ENCODE data around the gene HPN.

HPN gene

DNA sequence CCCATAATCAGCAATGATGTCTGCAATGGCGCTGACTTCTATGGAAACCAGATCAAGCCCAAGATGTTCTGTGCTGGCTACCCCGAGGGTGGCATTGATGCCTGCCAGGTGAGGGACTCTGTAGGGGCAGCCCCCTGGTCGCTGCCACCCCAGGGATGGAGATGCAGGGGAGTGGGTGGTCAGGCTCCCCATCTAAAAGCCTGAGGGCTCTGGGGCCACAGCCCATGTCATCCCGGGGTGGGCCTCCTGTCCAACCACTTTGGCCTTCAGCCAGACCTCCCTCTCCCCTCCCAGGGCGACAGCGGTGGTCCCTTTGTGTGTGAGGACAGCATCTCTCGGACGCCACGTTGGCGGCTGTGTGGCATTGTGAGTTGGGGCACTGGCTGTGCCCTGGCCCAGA, 24.1 kb downstream of the HPN start:
- no peak for DNase-seq

DNA sequence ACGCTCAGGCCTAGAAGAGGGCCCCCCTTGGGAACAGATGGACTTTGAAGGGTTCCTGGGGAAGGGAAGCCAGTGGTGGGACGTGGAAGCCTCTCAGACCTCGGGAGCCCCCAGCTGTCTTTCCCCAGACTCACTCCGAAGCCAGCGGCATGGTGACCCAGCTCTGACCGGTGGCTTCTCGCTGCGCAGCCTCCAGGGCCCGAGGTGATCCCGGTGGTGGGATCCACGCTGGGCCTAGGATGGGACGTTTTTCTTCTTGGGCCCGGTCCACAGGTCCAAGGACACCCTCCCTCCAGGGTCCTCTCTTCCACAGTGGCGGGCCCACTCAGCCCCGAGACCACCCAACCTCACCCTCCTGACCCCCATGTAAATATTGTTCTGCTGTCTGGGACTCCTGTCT, 24.6 kb downstream of the HPN start:
- no peak for DNase-seq

DNA sequence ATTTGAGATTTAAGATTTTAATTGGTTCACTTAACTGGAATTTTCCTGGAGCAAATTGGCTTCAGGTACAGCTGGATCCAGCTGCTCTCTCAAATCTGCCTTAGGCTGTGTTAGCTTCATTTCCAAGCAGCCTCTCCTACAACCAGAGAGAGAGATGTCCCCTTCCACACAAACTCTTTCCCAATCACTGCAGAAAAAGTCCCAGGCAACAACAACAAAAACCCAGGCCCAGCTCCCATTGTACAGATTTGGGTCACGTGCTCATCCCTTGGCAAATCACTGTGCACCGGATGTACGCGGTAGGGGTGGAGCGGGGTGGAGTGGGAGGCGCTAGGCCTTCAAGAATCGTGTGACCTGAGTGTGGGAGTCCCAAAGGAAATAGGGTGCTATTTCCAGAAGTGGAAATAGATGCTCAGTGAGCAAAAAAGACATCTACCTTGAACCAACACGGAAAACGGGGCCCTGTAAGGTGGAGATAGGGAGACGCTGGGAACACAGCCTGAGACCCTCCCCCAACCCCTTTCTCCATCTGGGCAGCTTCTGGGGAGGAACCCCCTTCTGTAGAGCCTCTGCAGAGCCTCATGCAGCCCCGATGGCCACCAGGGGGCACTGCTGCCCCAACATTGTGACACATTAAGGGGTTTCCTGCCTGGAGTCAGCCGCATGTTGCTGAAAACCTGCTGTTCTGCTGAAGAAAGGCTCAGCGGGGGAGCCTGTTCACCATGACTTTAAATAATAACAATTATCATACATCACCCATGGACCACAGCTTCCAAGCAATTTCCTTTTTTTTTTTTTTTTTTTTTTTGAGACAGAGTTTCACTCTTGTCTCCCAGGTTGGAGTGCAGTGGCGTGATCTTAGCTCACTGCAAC, 25.4 kb downstream of the HPN start:
- DNase-seq, result peak; percentile 83

DNA sequence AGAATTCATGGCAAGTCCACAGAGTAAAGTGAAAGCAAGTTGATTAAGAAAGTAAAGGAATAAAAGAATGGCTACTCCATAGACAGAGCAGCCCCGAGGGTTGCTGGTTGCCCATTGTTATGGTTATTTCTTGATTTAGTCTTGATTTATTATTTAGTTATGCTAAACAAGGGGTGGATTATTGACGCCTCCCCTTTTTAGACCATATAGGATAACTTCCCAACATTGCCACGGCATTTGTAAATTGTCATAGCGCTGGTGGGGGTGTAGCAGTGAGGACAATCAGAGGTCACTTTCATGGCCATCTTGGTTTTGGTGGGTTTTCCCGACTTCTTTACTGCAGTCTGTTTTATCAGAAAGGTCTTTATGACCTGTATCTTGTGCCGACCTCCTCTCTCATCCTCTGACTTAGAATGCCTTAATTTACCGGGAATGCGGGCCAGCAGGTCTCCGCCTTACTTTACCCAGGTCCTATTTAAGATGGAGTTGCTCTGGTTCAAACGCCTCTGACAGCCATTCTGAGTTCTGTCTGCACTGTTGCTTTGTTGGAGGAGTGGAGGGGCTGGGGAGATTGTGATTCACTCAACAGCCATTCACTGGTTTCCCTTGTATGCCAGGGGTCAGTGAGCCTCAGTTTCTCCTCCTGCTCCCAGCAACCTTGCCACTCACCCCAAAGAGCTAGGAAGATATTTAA, 27.6 kb downstream of the HPN start:
- no peak for DNase-seq

DNA sequence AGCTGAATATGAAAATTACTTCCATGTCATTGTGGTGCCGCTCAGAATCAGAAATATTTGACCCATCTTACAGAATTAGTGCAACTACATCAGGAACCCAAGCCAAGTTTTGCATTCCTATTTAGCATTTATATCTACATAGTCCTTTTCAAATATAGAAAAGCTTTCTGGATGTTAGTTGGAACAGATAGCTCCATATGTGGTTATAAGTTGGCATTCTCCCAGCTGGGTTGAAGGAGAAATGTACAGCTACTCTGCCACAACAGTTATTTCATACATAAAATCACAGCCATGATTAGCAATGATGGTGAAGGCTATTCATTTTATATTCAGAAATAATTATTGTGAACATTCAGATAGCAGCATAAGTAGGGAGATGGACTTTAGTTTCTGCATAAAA, 28.2 kb downstream of the HPN start:
- DNase-seq, result no peak

DNA sequence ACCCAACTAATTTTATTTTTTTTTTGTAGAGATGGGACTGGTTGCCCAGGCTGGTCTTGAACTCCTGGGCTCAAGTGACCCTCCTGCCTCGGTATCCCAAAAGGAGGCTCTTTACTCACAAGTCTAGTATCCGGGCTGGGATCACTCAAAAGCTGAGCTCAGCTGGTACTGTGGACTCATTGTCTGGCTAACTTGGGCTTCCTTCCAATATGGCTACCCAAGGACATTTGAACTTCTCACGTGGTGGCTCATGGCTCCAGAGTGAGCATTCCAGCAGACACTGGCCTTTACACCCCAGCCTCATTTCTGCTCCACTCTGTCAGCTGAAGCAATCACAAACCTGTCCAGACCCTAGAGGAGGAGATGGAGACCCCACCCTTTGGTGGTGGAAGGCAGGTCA, 28.9 kb downstream of the HPN start:
- no peak for DNase-seq

DNA sequence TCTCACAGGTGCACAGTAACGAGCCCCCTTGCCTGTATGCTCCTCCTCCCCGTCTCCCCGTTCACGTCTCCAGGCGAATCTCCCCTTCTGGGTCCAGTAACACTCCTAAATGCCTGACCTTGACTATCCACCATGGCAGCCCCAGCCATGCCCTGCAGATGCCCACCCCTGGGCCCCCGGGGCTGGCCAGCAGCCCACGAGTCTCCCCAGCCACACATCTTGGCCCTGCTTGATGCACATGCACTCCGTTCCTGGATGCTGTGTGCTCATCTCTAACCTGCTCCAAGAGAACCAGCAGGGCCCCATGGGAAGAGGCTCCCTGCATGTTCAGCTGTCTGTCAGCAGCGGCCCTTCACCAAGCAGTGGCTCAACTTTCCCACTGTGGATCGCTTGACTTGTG, 32.0 kb downstream of the HPN start:
- no peak for DNase-seq

DNA sequence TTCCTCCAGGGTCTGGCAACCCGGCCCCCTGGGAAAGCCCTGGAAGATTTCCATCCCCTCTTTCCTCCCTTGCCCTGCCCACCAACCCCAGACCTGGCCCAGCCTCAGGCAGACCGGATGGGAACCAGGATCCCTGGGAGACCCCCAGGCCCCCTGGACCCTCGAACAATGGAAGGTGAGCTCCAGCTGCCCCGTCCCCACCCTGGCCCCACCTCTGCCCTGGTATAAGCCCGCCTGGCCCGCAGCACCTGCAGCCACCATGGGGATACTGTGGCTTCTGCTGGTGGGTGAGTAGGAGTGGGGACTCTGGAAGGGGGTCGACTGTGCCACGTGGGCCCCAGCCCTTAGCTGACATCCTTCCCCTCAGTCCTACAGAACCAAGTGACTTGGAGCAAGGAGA, 32.4 kb downstream of the HPN start:
- DNase-seq, result no peak

DNA sequence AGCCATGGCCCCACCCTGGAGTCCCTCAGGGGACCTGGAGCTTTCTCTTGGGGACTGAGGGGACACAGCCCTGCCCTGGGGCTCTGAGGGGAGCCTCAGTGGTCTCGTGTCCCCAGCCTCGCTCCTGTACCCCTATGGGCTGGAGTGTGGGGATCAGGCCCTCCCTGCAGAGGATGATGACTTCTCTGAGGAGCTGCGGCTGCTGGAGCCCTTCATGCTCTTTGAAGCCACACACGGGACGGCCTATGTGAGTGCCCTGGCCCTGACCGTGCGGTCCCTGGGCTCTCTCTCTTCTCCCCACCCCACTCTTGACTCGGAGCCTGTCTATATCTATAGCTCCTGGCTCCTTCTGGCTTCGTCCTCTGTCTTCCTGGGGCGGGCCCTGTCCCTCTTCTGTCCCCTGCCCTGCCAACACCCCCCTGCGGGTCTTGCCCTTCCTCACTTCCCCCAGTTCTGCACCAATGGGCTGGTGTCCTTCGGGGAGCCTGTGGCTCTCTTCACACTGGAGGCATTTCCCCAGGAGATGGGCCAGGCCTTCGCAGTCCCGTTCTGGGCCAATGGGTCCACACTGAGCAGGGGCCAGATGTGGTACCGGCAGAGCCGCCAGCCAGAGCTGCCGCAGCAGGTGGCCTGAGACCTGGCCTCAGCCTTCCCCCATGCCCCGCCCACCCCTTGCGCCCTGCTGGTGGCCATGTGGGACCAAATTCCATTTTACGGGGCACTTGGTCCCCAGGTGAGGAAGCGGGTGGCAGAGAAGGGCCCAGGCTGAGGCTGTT, 33.1 kb downstream of the HPN start:
- DNase-seq, result no peak

DNA sequence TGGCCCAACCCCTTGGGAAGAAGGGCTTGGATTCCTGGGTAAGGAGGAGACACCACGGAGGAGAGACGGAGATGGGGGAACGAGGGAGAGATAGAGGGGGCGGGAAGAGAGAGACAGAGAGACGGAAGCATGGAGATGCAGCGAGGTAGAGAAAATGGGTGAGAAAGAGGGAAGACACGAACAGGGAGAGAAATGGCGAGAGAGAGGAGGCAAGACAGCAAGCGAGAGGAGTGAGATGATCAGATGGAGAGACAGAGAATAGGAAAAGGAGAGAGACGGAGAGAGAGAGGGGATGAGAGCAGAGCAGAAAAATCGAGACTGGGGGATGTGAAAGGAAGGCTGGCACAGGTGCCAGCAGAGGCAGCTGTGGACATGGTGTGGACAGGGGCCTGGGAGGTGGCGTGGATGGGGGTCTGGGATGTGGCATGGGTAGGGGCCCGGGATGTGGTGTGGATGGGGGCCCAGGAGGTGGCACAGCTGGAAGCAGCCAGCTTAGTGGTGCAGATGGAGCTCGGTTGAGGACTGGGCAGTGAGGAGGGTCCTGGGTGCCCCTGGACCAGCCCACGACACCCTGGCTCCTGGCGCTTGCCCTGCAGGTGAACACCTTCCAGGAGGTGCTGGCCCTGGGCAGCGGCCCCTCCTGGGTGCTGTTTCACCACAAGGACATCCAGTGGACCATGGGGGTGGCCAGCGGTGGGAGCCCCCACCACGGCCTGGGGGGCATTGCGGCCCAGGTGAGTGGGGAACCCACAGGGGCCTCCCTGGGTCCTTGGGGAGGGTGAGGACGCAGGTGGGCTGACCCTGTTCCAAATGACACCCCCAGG, 33.9 kb downstream of the HPN start:
- DNase-seq, result no peak

DNA sequence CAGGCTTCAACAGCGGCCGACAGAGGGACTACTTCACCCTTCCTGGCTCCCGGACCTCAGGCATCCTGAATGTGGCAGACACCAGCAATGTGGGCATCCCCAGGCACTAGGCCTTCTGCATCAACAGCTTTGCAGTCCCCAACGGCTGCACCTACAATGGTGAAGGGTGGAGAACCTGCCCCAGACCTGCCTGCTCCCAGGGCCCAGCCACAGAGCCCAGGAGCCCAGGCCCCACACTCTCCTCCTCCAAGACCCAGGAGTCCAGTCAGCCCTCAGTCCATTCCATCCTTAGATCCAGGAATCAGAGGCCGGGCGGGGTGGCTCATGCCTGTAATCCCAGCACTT, 34.5 kb downstream of the HPN start:
- DNase-seq, result no peak

DNA sequence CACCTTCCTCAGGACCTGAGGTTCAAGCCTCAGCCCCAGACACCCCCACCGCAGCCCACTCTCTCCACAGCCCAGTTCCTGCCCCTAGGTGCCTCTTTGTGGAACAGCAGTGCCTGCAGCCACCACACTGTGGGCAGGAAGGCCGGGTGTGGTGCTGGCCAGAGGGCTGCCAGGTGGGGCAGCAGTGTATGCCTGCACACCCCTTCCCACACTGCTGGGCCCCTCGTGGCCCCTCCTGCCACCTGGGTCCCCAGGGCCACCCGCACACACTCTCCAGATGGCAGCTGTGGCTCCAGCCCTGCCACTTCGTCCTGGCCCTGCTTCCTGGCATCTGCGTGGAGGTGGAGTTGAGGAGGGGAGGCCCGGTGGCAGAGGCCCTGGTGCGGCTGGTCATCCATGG, 35.1 kb downstream of the HPN start:
- no peak for DNase-seq

DNA sequence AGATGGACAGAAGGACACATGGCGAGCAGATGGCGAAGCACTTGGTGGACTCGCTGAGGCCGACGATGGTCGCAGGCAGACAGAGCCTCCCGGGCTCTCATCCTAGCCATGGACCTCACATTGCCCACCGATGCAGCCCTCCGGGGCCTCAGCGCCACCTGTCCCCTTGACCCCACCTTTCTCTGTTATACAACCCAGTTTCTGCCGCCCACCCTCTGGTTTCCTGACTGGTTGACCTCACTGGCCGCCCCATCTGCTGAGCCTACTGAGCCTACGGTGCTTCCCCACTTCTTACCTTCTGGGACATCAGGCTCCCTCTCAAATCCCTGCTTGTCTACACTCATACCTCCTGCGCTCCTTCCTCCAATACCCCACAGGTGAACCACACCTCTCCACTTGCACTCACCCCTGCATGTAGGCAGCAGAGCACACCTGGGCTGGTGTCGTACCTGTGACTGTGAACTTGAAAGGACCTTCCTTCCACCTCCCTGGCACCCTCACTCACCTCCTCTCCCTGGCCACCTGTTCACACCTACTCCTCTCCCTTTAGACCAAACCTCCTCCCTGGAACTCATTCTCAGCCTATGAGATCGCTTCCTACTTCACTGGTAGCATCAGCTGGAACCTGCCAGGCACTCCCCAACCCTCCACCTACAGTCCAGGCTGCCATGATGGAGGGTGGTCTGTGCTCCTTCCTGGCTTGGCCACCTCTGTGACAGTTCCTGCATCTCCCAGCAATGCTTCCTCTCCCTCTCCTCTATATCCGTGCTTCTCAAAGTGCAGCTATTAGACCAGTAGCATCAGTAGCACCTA, 36.1 kb downstream of the HPN start:
- DNase-seq, result no peak

DNA sequence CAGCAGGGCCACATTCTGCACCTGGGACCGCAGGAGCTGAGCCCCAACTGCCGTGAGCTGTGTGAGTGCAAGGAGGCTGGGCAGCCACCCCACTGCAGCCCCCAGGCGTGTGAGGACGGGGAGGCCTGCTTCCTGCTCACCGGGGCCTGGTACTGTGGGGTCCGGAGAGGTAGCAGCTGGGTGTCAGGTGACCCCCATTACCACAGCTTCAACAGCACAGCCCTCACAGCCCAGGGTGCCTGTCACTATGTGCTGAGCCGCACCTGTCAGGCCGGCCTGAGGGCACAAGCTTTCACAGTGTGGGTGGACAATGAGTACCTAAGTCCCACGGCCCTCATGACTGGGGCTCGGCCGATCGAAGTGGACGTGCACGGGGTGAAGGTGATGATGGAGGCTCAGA, 38.3 kb downstream of the HPN start:
- no peak for DNase-seq

DNA sequence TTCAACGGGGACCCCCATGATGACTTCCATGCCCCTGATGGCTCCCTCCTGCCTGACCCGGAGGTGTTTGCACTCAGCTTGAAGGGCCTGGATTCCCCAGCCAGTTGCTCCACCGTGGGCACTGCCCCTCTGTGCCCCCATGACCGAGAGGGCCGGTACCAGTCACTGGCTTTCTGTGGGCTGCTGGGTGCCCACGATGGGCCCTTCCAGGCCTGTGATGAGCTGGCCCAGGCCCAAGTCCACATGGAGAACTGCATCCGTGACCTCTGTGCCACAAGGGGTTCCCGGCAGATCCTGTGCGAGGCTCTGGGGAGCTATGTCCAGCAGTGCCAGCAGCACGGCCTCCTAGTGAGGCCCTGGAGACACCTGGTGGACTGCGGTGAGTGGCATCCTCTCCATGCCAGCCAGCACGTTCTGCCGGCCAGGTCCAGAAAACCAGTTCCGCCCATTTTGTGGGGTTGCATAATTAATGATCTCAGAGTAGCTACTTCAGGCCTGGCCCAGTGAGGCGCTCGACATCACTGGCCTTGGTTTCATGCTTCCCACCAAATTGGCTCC, 39.2 kb downstream of the HPN start:
- DNase-seq, result no peak

DNA sequence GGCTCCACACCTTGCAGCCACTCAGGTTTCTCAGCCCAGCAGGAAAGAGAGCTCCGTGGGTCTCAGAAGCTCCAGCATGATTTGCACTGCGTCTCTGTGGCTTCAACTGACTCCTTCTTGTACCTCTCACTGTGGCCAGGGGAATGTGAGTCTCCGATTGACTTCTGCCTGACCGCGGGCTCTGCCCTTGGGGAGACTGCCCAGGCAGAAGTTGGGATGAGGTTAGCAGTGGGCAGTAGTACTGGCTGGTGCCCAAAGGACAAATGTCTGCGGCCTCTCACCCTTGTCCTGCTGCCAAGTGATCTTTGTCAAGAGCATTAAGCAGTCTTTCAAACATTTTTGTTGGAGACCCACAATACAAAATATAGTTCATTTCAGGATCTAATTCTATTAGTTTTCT, 39.7 kb downstream of the HPN start:
- no peak for DNase-seq

DNA sequence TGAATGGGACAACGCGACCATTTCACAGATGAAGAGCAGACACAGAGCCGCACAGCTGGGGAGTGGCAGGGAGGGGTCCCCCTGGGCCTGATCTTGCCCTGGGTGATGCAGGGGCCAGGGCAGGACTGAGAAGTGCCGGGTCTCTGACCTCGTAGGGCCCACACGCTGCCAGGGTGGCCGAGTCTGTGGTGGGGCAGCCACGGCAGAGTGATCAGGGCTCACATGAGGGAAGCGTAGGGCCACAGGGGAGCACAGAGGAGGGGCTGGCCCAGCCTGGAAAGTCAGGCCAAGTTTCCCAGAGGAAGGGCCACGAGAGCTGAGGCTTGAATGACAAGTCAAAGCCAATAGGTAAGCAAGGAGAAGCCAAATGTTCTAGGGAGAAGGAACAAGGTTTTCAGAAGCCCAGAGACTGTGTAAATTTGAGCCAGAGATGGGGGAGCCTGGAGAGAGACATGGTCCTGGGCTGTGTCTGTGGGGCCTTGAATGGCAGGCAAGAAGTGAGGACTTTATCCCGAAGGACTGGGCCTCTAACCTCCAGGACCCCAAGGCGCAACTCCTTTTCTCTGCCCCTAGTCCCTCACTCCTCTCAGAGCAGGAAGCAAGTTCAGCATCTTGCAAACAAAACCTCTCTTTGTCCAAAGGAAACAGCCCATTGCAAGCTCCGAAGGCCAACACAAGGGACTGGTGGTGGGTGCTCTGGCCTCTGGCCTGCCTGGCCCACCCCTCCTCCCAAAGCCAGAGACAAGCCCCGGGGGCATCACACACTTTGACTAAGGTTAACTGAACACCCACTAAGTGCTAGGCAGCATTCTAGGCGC, 42.4 kb downstream of the HPN start:
- no peak for DNase-seq

DNA sequence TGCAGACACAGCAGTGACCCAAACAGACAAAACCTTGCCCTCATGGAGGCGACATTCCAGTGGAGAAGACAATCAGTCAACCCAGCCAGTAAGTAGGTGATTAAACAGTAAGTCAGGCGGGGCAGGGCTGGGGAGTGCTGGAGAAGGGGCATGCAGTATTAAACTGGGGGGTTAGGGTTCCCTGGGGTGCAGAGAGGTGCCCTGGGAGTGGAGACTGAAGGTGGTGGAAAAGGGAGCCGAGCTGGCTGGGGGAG, 42.9 kb downstream of the HPN start:
- DNase-seq, result no peak

DNA sequence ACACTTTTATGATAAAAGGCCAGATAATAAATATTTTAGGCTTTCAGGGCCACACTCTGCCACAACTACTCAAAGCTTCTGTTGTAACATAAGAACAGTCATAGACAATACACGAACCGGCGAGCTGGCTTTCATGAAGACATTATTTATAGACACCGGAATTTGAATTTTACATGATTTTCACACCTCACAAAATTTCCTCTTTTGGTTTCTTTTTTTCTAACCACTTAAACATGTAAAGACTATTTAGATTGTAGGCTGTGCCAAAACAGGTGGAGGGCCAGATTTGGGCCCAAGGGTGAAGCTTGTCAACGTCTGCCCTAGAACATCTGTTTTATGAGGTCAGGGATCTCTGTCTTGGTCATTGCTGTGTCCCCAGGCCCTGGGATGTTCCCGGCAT, 44.4 kb downstream of the HPN start:
- DNase-seq, result no peak

DNA sequence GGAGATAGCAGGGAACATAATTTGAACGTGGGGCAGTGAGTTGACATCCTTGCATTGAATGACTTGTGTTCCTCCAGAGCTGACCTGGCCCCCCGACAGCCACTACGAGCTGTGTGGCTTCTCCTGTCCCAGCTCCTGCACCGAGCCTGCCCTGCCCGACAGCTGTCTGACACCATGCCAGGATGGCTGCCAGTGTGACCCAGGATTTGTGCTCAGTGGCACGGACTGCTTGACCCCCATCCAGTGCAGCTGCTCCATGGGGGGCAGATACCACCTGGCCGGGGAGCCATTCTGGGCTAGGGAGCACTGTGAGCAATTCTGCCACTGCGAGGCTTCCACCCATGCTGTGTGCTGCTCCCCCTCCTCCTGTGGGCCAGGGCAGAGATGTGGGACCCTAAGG, 44.9 kb downstream of the HPN start:
- DNase-seq, result no peak

DNA sequence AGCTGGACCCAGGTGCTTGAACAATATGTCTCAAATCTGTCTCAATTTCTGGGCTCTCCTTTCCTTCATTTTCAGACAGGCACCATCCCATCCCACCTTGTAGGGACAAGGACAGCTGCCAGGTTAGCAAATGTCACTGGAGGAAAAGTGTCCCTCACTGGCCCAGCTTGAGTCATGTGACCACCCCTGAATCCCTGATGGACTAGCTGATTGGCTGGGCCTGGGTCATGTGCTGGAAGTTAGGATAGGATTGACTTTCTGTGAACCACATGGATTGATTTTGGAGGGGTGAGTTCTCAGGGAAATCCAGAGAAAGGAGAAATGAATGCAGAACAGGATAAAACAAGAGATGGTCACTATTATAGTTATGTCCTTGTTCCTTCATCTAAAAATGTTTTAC, 45.9 kb downstream of the HPN start:
- no peak for DNase-seq
